ENCODE measurements around the gene AAGAB. TPM values are rescaled to one million over a fixed set of nuclear protein-coding genes. Genes with fewer than 3 reads are reported as not detected.

Gene AAGAB
- total RNA-seq, 1 donor from 2014 or later: 90.8 TPM

- DNase-seq (ENCODE audit: low read depth) (no peak), FAIRE-seq (no peak)
- H3K36me3 ChIP-seq (ENCODE audit: control insufficient read depth, insufficient read depth, low read length): no peaks in the 10 kb centered on the region
- no peaks in the 10 kb centered on the region for H3K27me3 ChIP-seq (ENCODE audit: control insufficient read depth, insufficient read depth, low read length)
- no peak overlapping the region for H3K4me3 ChIP-seq (ENCODE audit: low read depth, low read length)
- TF ChIP-seq CTCF (IDR thresholded peaks at IDR 0.05; ENCODE audit: insufficient read depth, low read length, severe bottlenecking): no peak
Measured at GRCh38 chr15:67201136-67201535, 53.3 kb downstream of the AAGAB start.

GRCh38 chr15:67199881-67200763, 54.3 kb downstream of the AAGAB start:
- H3K27me3 ChIP-seq (ENCODE audit: control insufficient read depth, insufficient read depth, low read length): no peaks in the 10 kb centered on the region
- H3K4me3 ChIP-seq (ENCODE audit: low read depth, low read length): no peak overlapping the region
- DNase-seq (ENCODE audit: low read depth) (peak; percentile 66), FAIRE-seq (no peak)
- TF ChIP-seq CTCF (IDR thresholded peaks at IDR 0.05; ENCODE audit: insufficient read depth, low read length, severe bottlenecking): no peak
- H3K36me3 ChIP-seq (ENCODE audit: control insufficient read depth, insufficient read depth, low read length): no peaks in the 10 kb centered on the region

- Histone ChIP-seq H3K4me3 (ENCODE audit: low read depth, low read length) (no peak overlapping the region), H3K36me3 (ENCODE audit: control insufficient read depth, insufficient read depth, low read length) (no peaks in the 10 kb centered on the region), H3K27me3 (ENCODE audit: control insufficient read depth, insufficient read depth, low read length) (no peaks in the 10 kb centered on the region)
- no peak for TF ChIP-seq CTCF (IDR thresholded peaks at IDR 0.05; ENCODE audit: insufficient read depth, low read length, severe bottlenecking)
- no peak for FAIRE-seq
- DNase-seq (ENCODE audit: low read depth): no peak
Measured at GRCh38 chr15:67199391-67199790, 55.1 kb downstream of the AAGAB start.

GRCh38 chr15:67198157-67198754, 56.2 kb downstream of the AAGAB start:
- FAIRE-seq (no peak), DNase-seq (ENCODE audit: low read depth) (no peak)
- no peak for TF ChIP-seq CTCF (IDR thresholded peaks at IDR 0.05; ENCODE audit: insufficient read depth, low read length, severe bottlenecking)
- H3K36me3 ChIP-seq (ENCODE audit: control insufficient read depth, insufficient read depth, low read length): no peaks in the 10 kb centered on the region
- no peak overlapping the region for H3K4me3 ChIP-seq (ENCODE audit: low read depth, low read length)
- no peaks in the 10 kb centered on the region for H3K27me3 ChIP-seq (ENCODE audit: control insufficient read depth, insufficient read depth, low read length)

- TF ChIP-seq CTCF (IDR thresholded peaks at IDR 0.05; ENCODE audit: insufficient read depth, low read length, severe bottlenecking): no peak
- Histone ChIP-seq H3K4me3 (ENCODE audit: low read depth, low read length) (no peak overlapping the region), H3K27me3 (ENCODE audit: control insufficient read depth, insufficient read depth, low read length) (no peaks in the 10 kb centered on the region), H3K36me3 (ENCODE audit: control insufficient read depth, insufficient read depth, low read length) (no peaks in the 10 kb centered on the region)
- DNase-seq (ENCODE audit: low read depth) (no peak), FAIRE-seq (no peak)
Measured at GRCh38 chr15:67197364-67197695, 57.1 kb downstream of the AAGAB start.

Measured in bronchial epithelial cell (primary cell).